IMR-90 (cell line): ENCODE results near the gene ENDOG. TPM values are rescaled to one million over a fixed set of nuclear protein-coding genes. Genes with fewer than 3 reads are reported as not detected.

Experiments
- ATAC-seq: fragments of 200-7000 bp; cut with Tn5 transposase; 2 replicates; pipeline ENCODE4 v1.9.1; 2020; ENCODE audit warnings: low read depth, mild to moderate bottlenecking, moderate library complexity
- BruUV-seq: library from RNA; stranded (reverse); fragments of 400-500 nt; replicated peaks from 2 replicates; lab custom pipeline; 2021; lab: Mats Ljungman, UMichigan
- CTCF ChIA-PET: fragments of 300-600 bp; formaldehyde crosslinking; extraction: SDS; loops from one replicate; lab custom pipeline; 2021; ENCODE audit warnings: antibody characterized with exemption; lab: Yijun Ruan, JAX
- POLR2A ChIA-PET: fragments of 300-600 bp; sonication (Branson Sonifier 250); formaldehyde crosslinking; loops from one replicate; lab custom pipeline; 2022; ENCODE audit warnings: antibody characterized with exemption; ENCODE audit not compliant: unreplicated experiment; lab: Charles Lee
- DNase-seq: peaks from one replicate; pipeline ENCODE4 v3.0.0; 2013
- H2AFZ ChIP-seq: replicated peaks from 2 replicates; pipeline ENCODE3; 2013; ENCODE audit warnings: low read length, mild to moderate bottlenecking; ENCODE audit not compliant: poor library complexity
- H2AK5ac ChIP-seq: 2 replicates; pipeline ENCODE4 v1.6.1; 2013; ENCODE audit warnings: low read depth, low read length, inconsistent platforms
- H2AK9ac ChIP-seq: replicated peaks from 2 replicates; pipeline ENCODE3; 2013; ENCODE audit warnings: mild to moderate bottlenecking, low read depth, low read length, moderate library complexity; ENCODE audit not compliant: poor library complexity
- H2BK120ac ChIP-seq: 2 replicates; pipeline ENCODE4 v1.6.1; 2013; ENCODE audit warnings: low read depth, low read length, inconsistent platforms
- H2BK15ac ChIP-seq: 3 replicates; pipeline ENCODE4 v1.6.1; 2013; ENCODE audit warnings: low read depth, low read length, inconsistent platforms
- H2BK20ac ChIP-seq: 2 replicates; pipeline ENCODE4 v1.6.1; 2013; ENCODE audit warnings: low read depth, mild to moderate bottlenecking, inconsistent platforms, low read length, moderate library complexity
- H2BK5ac ChIP-seq: 2 replicates; pipeline ENCODE4 v1.6.1; 2013; ENCODE audit warnings: mild to moderate bottlenecking, low read depth, low read length, inconsistent platforms; ENCODE audit not compliant: poor library complexity, severe bottlenecking
- H3K14ac ChIP-seq: replicated peaks from 2 replicates; pipeline ENCODE4 v1.6.1; 2013; ENCODE audit warnings: low read depth, low read length, inconsistent platforms
- H3K18ac ChIP-seq: 2 replicates; pipeline ENCODE4 v1.6.1; 2013; ENCODE audit warnings: low read depth, low read length, control low read depth
- H3K23ac ChIP-seq: 2 replicates; pipeline ENCODE4 v1.6.1; 2013; ENCODE audit warnings: low read depth, low read length, inconsistent platforms
- H3K27ac ChIP-seq: 2 replicates; pipeline ENCODE4 v1.5.1; 2013; ENCODE audit warnings: mild to moderate bottlenecking, control low read depth, low read length; ENCODE audit not compliant: insufficient read depth
- H3K27me3 ChIP-seq: 2 replicates; pipeline ENCODE4 v1.6.1; 2013; ENCODE audit warnings: low read length; ENCODE audit not compliant: control insufficient read depth, insufficient read depth
- H3K36me3 ChIP-seq: 2 replicates; pipeline ENCODE4 v1.6.1; 2013; ENCODE audit warnings: low read length, mixed read lengths; ENCODE audit not compliant: control insufficient read depth, insufficient read depth
- H3K4ac ChIP-seq: 2 replicates; pipeline ENCODE4 v1.6.1; 2013; ENCODE audit warnings: low read depth, low read length, inconsistent platforms
- H3K4me1 ChIP-seq: 2 replicates; pipeline ENCODE4 v1.6.1; 2013; ENCODE audit warnings: low read length, mixed read lengths; ENCODE audit not compliant: control insufficient read depth, insufficient read depth
- H3K4me2 ChIP-seq: 2 replicates; pipeline ENCODE4 v1.6.1; 2013; ENCODE audit warnings: low read depth, mild to moderate bottlenecking, control low read depth, low read length, moderate library complexity
- H3K4me3 ChIP-seq: 2 replicates; pipeline ENCODE4 v1.5.1; 2013; ENCODE audit warnings: low read depth, mild to moderate bottlenecking, control low read depth, low read length, moderate library complexity; ENCODE audit not compliant: insufficient read depth
- H3K56ac ChIP-seq: 2 replicates; pipeline ENCODE4 v1.6.1; 2013; ENCODE audit warnings: low read length, inconsistent platforms; ENCODE audit not compliant: insufficient read depth; ENCODE audit errors: extremely low read depth
- H3K79me1 ChIP-seq, 2 experiments: 2 replicates each; pipeline ENCODE4 v1.6.1; 2013; ENCODE audit warnings: low read length in 2 of 2, inconsistent platforms in 1 of 2, low read depth in 1 of 2
- H3K9ac ChIP-seq: 2 replicates; pipeline ENCODE4 v1.6.1; 2013; ENCODE audit warnings: low read depth, low read length, control low read depth
- H3K9me1 ChIP-seq: 2 replicates; pipeline ENCODE4 v1.6.1; 2013; ENCODE audit warnings: low read length, inconsistent platforms; ENCODE audit not compliant: insufficient read depth
- H3K9me3 ChIP-seq: 2 replicates; pipeline ENCODE4 v1.6.1; 2013; ENCODE audit warnings: low read length; ENCODE audit not compliant: control insufficient read depth, insufficient read depth
- H4K20me1 ChIP-seq: 2 replicates; pipeline ENCODE4 v1.6.1; 2013; ENCODE audit warnings: low read length, inconsistent platforms; ENCODE audit not compliant: insufficient read depth
- H4K5ac ChIP-seq: 2 replicates; pipeline ENCODE4 v1.6.1; 2013; ENCODE audit warnings: mild to moderate bottlenecking, low read depth, low read length, control low read depth
- H4K8ac ChIP-seq, 2 experiments: 2 replicates each; pipeline ENCODE4 v1.6.1; 2013; ENCODE audit warnings: low read depth in 2 of 2, low read length in 2 of 2, control low read depth in 1 of 2, inconsistent platforms in 1 of 2
- H4K91ac ChIP-seq: 2 replicates; pipeline ENCODE4 v1.6.1; 2013; ENCODE audit warnings: low read depth, low read length, inconsistent platforms; ENCODE audit not compliant: insufficient read depth
- BHLHE40 ChIP-seq: fragments of 150-350 bp; IDR thresholded peaks from 2 replicates; pipeline ENCODE4 v1.6.1; 2016; ENCODE audit warnings: mild to moderate bottlenecking, low read depth, low read length
- CEBPB ChIP-seq: IDR thresholded peaks from 2 replicates; pipeline ENCODE4 v1.6.1; 2012; ENCODE audit warnings: low read depth, low read length, improper control_type of control experiment
- CHD1 ChIP-seq: IDR thresholded peaks from 2 replicates; pipeline ENCODE4 v1.6.1; 2012; ENCODE audit warnings: low read depth, low read length, improper control_type of control experiment
- MAZ ChIP-seq: IDR thresholded peaks from 2 replicates; pipeline ENCODE4 v1.6.1; 2012; ENCODE audit warnings: low read depth, mild to moderate bottlenecking, low read length, improper control_type of control experiment, moderate library complexity, borderline replicate concordance
- POLR2A ChIP-seq: IDR thresholded peaks from 2 replicates; pipeline ENCODE4 v1.6.1; 2012; ENCODE audit warnings: mild to moderate bottlenecking, low read depth, low read length
- RAD21 ChIP-seq: IDR thresholded peaks from 2 replicates; pipeline ENCODE4 v1.6.1; 2012; ENCODE audit warnings: low read length, improper control_type of control experiment
- RFX5 ChIP-seq: IDR thresholded peaks from 2 replicates; pipeline ENCODE4 v1.8.0; 2012; ENCODE audit warnings: low read depth, mild to moderate bottlenecking, low read length, moderate library complexity
- SMC3 ChIP-seq: fragments of 150-350 bp; IDR thresholded peaks from 2 replicates; pipeline ENCODE4 v1.6.1; 2016; ENCODE audit warnings: low read depth, mild to moderate bottlenecking, antibody characterized with exemption, low read length, moderate library complexity
- WGBS, 2 experiments: methylation state at CpG; one replicate each; pipeline versions ENCODE4 v1.1.5 to v1.1.7; 2013; ENCODE audit warnings: missing lambda C conversion rate in 2 of 2; ENCODE audit not compliant: insufficient read length in 1 of 2; ENCODE audit errors: extremely low coverage in 2 of 2; 5-methylcytosine and 5-hydroxymethylcytosine counted together
- dilution Hi-C: fragments of 300-500 bp; cut with HindIII; formaldehyde crosslinking; loops from one replicate; pipeline ENCODE4 v1.14.3; 2018; ENCODE audit warnings: low sequenced_read_pairs; ENCODE audit not compliant: unreplicated experiment
- in situ Hi-C: fragments of 300-500 bp; cut with MboI; formaldehyde crosslinking; loops from 3 replicates; pipeline ENCODE4 v1.14.3; 2019; ENCODE audit warnings: low sequenced_read_pairs, inconsistent platforms, mixed read lengths
- intact Hi-C: fragments of 100-400 bp; cut with micrococcal nuclease; formaldehyde crosslinking; loops from 2 replicates; pipeline ENCODE4 v1.10.0; 2022
- polyA plus RNA-seq, 3 experiments: library from polyadenylated mRNA; depleted of rRNA; stranded (reverse); fragments of >200 nt; gene quantifications; 2 replicates each; pipeline ENCODE4 v1.2.3, GENCODE V29; 2012; ENCODE audit warnings: low replicate concordance in 1 of 3
- total RNA-seq: library from RNA; depleted of rRNA; stranded (reverse); fragments of >200 nt; gene quantifications from 2 replicates; pipeline ENCODE4 v1.2.3, GENCODE V29; 2012
- TF ChIP-seq, protein P1 (sequence below): fragments of 150-350 bp; IDR thresholded peaks from 2 replicates; pipeline ENCODE4 v1.6.1; 2016; ENCODE audit warnings: low read depth, mild to moderate bottlenecking, low read length, moderate library complexity, borderline replicate concordance
- TF ChIP-seq, protein P2 (sequence below): fragments of 150-350 bp; IDR thresholded peaks from 2 replicates; pipeline ENCODE4 v1.6.1; 2017; ENCODE audit warnings: mild to moderate bottlenecking, antibody characterized with exemption, low read length, low read depth
- TF ChIP-seq, protein P3 (sequence below): conservative IDR thresholded peaks from 2 replicates; pipeline ENCODE4 v1.5.1; 2012; ENCODE audit warnings: mild to moderate bottlenecking, low read depth, low read length, improper control_type of control experiment

The ENDOG gene
- total and polyA plus RNA-seq, 2 of the 4 experiments (the other 2 are of a cell fraction): 9.9 to 16.2 TPM

DNA sequence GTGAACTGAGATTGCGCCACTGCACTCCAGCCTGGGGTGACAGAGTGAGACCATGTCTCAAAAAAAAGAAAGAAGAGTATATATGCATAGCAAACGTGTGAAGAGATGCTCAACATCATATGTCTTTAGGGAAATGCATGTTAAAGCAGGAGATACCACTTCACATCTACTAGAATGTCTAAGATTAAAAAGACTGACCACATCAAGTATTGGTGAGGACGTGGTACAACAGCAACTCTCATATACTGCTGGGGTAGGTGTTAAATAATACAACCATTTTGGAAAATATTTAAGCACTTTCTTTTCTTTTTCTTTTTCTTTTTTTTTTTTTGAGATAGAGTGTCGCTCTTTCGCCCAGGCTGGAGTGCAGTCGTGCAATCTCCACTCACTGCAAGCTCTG is 32.9 kb upstream of the ENDOG start:
- Histone ChIP-seq H3K18ac (no peak overlapping the region), H3K56ac (no peak overlapping the region), H3K14ac (no peak overlapping the region), H3K4me3 (no peak overlapping the region), H2BK5ac (no peak overlapping the region), H3K79me1 (peaks cover 7 to 26% of the 10 kb centered on the region in 2 experiments; a peak in 3 of 4 replicates), H3K4me2 (no peak overlapping the region), H2BK15ac (no peak overlapping the region), H3K4ac (no peak overlapping the region), H3K4me1 (peaks cover 6% of the 10 kb centered on the region), H4K20me1 (0 out of 2 replicates have a peak, but pooled peaks cover 5% of the 10 kb centered on the region), H3K27me3 (no peaks in the 10 kb centered on the region), H3K27ac (no peak overlapping the region), H4K8ac (no peak overlapping the region), H2AK9ac (no peak overlapping the region), H4K5ac (no peak overlapping the region), H3K23ac (no peak overlapping the region), H2BK120ac (no peak overlapping the region), H2AK5ac (no peak overlapping the region), H2AFZ (no peak overlapping the region), H2BK20ac (no peak overlapping the region), H3K9me1 (no peaks in the 10 kb centered on the region; the same call in 1 of the 2 replicates), H3K9me3 (no peaks in the 10 kb centered on the region), H3K36me3 (peaks cover 4% of the 10 kb centered on the region), H3K9ac (no peak overlapping the region), H4K91ac (no peak overlapping the region)
- in situ Hi-C loops (no loop called here), dilution Hi-C loops (no loop called here), intact Hi-C loops (no loop called here)
- DNase-seq (no peak), ATAC-seq (no peak)
- ChIA-PET POLR2A (no interaction called here), CTCF (no interaction called here)
- BruUV-seq: no TSS peak
- WGBS, 2 experiments: no CpG with 5 or more reads among the region's 6 CpGs
- TF ChIP-seq, protein P1, sequence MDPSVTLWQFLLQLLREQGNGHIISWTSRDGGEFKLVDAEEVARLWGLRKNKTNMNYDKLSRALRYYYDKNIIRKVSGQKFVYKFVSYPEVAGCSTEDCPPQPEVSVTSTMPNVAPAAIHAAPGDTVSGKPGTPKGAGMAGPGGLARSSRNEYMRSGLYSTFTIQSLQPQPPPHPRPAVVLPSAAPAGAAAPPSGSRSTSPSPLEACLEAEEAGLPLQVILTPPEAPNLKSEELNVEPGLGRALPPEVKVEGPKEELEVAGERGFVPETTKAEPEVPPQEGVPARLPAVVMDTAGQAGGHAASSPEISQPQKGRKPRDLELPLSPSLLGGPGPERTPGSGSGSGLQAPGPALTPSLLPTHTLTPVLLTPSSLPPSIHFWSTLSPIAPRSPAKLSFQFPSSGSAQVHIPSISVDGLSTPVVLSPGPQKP: no peak
- no peak for TF ChIP-seq RAD21
- no peak for TF ChIP-seq SMC3
- TF ChIP-seq BHLHE40: no peak
- TF ChIP-seq CEBPB: no peak
- TF ChIP-seq, protein P2, sequence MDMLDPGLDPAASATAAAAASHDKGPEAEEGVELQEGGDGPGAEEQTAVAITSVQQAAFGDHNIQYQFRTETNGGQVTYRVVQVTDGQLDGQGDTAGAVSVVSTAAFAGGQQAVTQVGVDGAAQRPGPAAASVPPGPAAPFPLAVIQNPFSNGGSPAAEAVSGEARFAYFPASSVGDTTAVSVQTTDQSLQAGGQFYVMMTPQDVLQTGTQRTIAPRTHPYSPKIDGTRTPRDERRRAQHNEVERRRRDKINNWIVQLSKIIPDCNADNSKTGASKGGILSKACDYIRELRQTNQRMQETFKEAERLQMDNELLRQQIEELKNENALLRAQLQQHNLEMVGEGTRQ: no peak
- no peak for TF ChIP-seq RFX5
- TF ChIP-seq CHD1: no peak
- no peak for TF ChIP-seq POLR2A
- no peak for TF ChIP-seq MAZ
- TF ChIP-seq, protein P3, sequence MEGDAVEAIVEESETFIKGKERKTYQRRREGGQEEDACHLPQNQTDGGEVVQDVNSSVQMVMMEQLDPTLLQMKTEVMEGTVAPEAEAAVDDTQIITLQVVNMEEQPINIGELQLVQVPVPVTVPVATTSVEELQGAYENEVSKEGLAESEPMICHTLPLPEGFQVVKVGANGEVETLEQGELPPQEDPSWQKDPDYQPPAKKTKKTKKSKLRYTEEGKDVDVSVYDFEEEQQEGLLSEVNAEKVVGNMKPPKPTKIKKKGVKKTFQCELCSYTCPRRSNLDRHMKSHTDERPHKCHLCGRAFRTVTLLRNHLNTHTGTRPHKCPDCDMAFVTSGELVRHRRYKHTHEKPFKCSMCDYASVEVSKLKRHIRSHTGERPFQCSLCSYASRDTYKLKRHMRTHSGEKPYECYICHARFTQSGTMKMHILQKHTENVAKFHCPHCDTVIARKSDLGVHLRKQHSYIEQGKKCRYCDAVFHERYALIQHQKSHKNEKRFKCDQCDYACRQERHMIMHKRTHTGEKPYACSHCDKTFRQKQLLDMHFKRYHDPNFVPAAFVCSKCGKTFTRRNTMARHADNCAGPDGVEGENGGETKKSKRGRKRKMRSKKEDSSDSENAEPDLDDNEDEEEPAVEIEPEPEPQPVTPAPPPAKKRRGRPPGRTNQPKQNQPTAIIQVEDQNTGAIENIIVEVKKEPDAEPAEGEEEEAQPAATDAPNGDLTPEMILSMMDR: no peak
